Epithelial cell of esophagus (primary cell): ENCODE data around the gene KRTAP10-5.

Experiments used
- DNase-seq: peaks from one replicate; pipeline ENCODE4 v3.0.0; 2010; ENCODE audit warnings: low read depth
- H3K4me3 ChIP-seq: 2 replicates; pipeline ENCODE4 v1.5.1; 2011; ENCODE audit warnings: mild to moderate bottlenecking, low read length, control low read depth
- CTCF ChIP-seq: IDR thresholded peaks from 2 replicates; pipeline ENCODE4 v1.5.1; 2011; ENCODE audit warnings: low read depth, mild to moderate bottlenecking, low read length, control low read depth, inconsistent platforms; ENCODE audit not compliant: insufficient read depth; ENCODE audit errors: missing control alignments

The KRTAP10-5 gene

DNA sequence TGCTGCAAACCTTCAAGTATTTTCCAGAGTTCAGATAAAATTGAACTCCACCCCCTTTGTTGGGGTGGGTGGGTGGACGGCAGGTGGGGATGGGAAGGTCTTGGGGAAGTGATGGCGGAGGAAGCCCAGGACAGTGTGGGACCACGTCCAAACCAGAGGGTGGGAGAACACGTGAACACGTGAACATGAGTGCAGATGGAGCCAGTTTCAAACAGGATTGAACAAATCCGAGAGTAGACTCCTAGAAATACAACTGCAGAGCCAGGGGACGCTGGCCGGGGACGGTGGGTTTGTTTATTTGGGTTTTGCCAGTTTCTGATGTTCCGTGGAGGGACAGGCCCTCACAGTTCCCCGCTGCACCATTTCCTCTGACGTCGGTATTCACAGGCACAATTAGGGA lies 32.0 kb downstream of the KRTAP10-5 start:
- no peak for TF ChIP-seq CTCF

DNA sequence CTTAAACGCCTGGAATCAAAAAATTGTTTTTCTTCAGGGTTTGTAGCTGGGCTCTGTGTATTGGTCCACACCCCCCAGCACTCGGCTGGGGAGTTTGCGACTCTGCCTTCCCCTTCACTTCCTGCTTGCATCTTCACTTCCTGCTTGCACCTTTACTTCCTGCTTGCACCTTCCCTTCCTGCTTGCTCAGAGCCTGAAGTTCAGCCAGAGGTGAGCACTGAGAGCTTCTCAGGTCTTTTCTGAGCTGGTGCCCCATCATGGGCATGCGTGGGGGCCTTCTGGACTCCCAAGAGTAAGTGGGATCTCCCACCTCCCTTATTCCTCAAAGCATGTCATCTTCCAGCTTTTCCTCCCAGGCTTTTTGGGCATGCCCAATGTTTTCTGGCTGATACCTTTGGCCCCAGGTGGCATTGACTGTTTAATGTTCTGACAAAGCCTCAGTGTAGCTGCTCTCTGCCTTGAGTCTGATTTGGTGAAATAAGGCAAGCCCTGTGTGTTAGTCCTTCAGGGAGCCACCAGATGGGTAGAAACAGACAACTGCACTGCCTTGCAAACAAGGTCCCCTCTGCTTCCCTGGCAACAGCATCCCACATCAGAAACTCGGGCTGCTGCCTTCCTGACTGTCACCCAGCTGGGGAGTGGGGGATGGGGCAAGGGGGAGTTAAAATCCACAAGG lies 32.6 kb downstream of the KRTAP10-5 start:
- DNase-seq = no peak
- no peak for TF ChIP-seq CTCF
- no peak overlapping the region for H3K4me3 ChIP-seq

More for the DNA sequence above, 32.0 kb downstream of the KRTAP10-5 start:
- no peak overlapping the region for H3K4me3 ChIP-seq
- no peak for DNase-seq

GRCh38 chr21:44544566-44544965 lies 35.8 kb downstream of the KRTAP10-5 start:
- no peak for DNase-seq
- no peak overlapping the region for H3K4me3 ChIP-seq
- TF ChIP-seq CTCF = no peak

GRCh38 chr21:44542716-44543115 lies 37.7 kb downstream of the KRTAP10-5 start:
- no peak overlapping the region for H3K4me3 ChIP-seq
- TF ChIP-seq CTCF = no peak
- DNase-seq = no peak

GRCh38 chr21:44540741-44541288 lies 39.6 kb downstream of the KRTAP10-5 start:
- DNase-seq = no peak
- TF ChIP-seq CTCF = no peak
- no peak overlapping the region for H3K4me3 ChIP-seq

- TF ChIP-seq CTCF = no peak
These were observed 40.3 kb downstream of the KRTAP10-5 start, which contains the start of gene KRTAP10-1 for GRCh38 chr21:44539991-44540666. Gene KRTAP10-1, minus strand, starts transcription at chr21:44540195. Its CDS starts 45 bp downstream, at chr21:44540150.

More at GRCh38 chr21:44539991-44540666, 40.3 kb downstream of the KRTAP10-5 start, which contains the start of gene KRTAP10-1:
- no peak for DNase-seq
- no peak within 1 kb of the TSS for H3K4me3 ChIP-seq
